SK-N-MC (cell line): Measurements from ENCODE around the gene UBAC2.

ENCODE experiments used
- EZH2 ChIP-seq: fragments of 200-600 bp; sonication (generic); IDR thresholded peaks from one replicate; pipeline ENCODE4 v1.6.1; 2017; ENCODE audit warnings: antibody characterized with exemption
- FOXP2 ChIP-seq: optimal IDR thresholded peaks from 2 replicates; pipeline ENCODE3; 2011; ENCODE audit warnings: mild to moderate bottlenecking, moderate library complexity; ENCODE audit not compliant: insufficient read depth; ENCODE audit errors: extremely low read length, control extremely low read depth
- POLR2AphosphoS5 ChIP-seq: IDR thresholded peaks from 2 replicates; pipeline ENCODE4 v1.6.1; 2012; ENCODE audit warnings: mild to moderate bottlenecking, low read depth, low read length, borderline replicate concordance

- TF ChIP-seq POLR2AphosphoS5 (no peak), EZH2 (no peak), FOXP2 (no peak)
Measured at GRCh38 chr13:99412856-99413255, 212.2 kb downstream of the UBAC2 start.
